Ureter (tissue), 1 donor: Measurements from ENCODE around the gene THSD7B. TPM values are rescaled to one million over a fixed set of nuclear protein-coding genes. Genes with fewer than 3 reads are reported as not detected.
A peak's percentile ranks its signal among the peaks of the same experiment; 100 is the strongest.
"Not testable (repeated sequence)": the region's sequence is repeated elsewhere in the genome, so short reads cannot be mapped to it uniquely, and the experiment has no call there.

Experiments
- DNase-seq: peaks from one replicate; pipeline ENCODE4 v3.0.0-alpha.2; 2020; ENCODE audit warnings: low spot score
- total RNA-seq: library from RNA; stranded (reverse); gene quantifications from one replicate; pipeline ENCODE4 v1.2.4, GENCODE V29; 2023
- donor health status: DM: yes; HTN: yes; CAD: no.

Gene THSD7B, protein sequence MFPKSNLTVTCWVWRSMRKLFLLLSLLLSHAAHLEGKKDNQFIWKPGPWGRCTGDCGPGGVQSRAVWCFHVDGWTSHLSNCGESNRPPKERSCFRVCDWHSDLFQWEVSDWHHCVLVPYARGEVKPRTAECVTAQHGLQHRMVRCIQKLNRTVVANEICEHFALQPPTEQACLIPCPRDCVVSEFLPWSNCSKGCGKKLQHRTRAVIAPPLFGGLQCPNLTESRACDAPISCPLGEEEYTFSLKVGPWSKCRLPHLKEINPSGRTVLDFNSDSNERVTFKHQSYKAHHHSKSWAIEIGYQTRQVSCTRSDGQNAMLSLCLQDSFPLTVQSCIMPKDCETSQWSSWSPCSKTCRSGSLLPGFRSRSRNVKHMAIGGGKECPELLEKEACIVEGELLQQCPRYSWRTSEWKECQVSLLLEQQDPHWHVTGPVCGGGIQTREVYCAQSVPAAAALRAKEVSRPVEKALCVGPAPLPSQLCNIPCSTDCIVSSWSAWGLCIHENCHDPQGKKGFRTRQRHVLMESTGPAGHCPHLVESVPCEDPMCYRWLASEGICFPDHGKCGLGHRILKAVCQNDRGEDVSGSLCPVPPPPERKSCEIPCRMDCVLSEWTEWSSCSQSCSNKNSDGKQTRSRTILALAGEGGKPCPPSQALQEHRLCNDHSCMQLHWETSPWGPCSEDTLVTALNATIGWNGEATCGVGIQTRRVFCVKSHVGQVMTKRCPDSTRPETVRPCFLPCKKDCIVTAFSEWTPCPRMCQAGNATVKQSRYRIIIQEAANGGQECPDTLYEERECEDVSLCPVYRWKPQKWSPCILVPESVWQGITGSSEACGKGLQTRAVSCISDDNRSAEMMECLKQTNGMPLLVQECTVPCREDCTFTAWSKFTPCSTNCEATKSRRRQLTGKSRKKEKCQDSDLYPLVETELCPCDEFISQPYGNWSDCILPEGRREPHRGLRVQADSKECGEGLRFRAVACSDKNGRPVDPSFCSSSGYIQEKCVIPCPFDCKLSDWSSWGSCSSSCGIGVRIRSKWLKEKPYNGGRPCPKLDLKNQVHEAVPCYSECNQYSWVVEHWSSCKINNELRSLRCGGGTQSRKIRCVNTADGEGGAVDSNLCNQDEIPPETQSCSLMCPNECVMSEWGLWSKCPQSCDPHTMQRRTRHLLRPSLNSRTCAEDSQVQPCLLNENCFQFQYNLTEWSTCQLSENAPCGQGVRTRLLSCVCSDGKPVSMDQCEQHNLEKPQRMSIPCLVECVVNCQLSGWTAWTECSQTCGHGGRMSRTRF (N-terminal part only)
- 7.6 TPM for total RNA-seq

- DNase-seq = no peak
Measured at GRCh38 chr2:136765256-136766072, at the start of gene THSD7B. Gene THSD7B (plus strand): TSS chr2:136765545. CDS start chr2:136882179, 116,634 bp downstream.

- no peak for DNase-seq
Measured at GRCh38 chr2:136718273-136718672, 47.1 kb upstream of the THSD7B start.

GRCh38 chr2:136727973-136728699 is 37.2 kb upstream of the THSD7B start:
- DNase-seq = no peak

DNA sequence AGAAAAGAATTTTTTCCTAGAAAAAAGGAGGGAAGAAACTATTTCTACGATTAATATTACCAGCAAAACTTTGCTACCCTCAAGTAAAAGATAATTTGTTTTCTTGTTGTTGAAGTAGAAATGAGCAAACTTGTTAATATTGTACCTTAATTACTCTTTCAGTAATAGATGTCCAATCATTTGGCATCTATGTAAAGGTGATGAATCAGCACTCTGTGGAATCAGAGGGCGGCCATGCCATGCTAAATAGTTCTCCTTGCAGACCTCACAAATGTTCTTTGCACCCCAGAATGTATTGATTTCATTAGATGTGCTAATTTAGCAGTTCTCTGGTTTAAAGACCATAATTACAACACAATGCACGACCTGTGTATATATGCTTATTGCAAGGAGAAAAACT is 29.1 kb upstream of the THSD7B start:
- DNase-seq = no peak

GRCh38 chr2:136738044-136738443 is 27.3 kb upstream of the THSD7B start:
- DNase-seq = no peak

DNA sequence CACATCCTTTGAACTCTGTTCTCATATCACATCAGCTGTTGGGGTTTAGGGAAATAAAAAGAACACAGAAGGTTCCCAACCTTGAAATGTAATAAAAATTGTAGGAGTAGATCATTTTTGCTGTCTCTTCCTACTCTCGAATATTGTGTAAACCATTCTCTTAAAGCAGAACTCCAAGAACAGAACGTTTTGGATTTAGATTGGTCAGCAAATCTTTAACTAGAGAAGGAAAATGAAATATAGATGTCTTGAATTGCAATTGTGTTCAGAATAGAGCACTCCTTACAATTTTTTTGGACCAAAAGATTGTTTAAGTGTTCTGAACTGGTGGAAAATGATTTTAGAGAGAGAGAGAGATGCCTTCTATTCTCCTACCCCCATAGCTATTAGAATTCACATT is 23.9 kb upstream of the THSD7B start:
- DNase-seq = no peak

DNA sequence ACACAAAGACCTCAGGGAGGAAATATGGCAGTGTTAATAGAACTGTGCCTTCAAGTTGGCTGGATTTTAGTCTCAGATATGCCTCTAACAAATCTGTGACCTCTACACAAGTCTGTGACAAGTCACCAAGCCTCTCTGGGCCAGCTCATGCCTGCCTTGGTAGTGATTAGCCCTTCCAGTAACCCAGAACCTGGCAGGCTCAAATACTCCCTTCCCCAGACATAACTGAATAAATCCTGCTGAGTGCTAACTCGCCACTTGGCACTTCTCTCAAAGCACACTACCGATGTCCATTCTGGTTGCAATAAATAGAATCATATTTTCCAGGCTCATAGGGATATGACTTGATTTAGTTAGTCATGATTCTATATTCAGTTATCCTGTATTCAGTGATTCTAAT is 15.3 kb upstream of the THSD7B start:
- no peak for DNase-seq

DNA sequence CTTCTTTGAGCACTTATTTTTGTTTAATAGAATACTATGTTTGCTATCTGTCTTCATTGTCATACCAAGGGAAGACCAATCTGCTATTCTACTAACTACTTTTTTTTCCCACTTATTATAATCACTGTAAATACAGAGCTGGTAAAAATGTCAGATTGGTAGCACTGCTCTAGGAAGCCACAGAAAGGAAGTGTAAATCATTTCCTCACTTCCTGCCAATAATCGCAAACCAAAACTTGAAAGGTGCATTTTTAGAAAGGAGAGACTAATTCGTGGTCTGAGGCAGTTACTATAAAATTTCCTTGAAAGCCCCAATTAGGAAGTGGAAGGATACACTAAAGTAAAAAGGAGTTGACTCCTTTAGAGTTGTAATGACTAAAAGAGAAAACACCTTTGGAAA is 13.9 kb upstream of the THSD7B start:
- no peak for DNase-seq

DNA sequence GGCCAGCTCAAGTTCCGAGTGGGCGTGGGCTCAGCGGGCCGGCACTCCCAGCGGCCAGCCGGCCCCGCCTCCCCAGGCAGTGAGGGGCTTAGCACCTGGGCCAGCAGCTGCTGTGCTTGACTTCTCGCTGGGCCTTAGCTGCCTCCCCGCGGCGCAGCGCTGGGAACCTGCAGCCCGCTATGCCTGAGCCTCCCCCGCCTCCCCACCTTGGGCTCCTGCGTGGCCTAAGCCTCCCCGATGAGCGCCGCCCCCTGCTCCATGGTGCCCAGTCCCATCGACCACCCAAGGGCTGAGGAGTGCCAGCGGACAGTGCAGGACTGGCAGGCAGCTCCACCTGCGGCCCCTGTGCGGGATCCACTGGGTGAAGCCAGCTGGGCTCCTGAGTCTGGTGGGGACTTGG is 6.8 kb upstream of the THSD7B start:
- DNase-seq = not testable (repeated sequence)

GRCh38 chr2:136764452-136765255 is 691 bp upstream of the THSD7B start:
- DNase-seq = peak; percentile 54

DNA sequence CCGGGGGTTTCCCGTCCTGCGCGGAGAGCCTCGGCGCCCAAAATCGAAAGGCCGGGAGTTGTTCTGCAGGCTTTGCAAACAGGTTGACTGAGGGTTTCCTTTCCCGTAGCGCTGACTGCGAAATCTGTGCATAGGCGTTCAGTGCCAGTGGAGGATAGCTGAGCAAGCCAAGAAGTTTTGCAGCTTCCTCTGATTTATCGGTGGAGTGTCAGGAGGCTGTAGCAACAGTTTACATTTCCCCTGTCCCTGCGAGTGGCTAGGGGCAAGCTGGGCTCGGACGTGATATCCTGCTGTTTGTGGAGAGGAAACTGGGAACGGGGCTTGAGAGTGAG is 694 bp downstream of the THSD7B start:
- DNase-seq = peak; percentile 45

- no peak for DNase-seq
Measured at GRCh38 chr2:136767030-136767429, 1.7 kb downstream of the THSD7B start.

GRCh38 chr2:136769871-136770270 is 4.5 kb downstream of the THSD7B start:
- DNase-seq = no peak

GRCh38 chr2:136770384-136770783 is 5.0 kb downstream of the THSD7B start:
- DNase-seq = no peak

- DNase-seq = no peak
Measured at GRCh38 chr2:136777391-136777790, 12.0 kb downstream of the THSD7B start.

- DNase-seq = no peak
Measured at GRCh38 chr2:136783856-136784255, 18.5 kb downstream of the THSD7B start.

GRCh38 chr2:136785215-136785614 is 19.9 kb downstream of the THSD7B start:
- DNase-seq = no peak

DNA sequence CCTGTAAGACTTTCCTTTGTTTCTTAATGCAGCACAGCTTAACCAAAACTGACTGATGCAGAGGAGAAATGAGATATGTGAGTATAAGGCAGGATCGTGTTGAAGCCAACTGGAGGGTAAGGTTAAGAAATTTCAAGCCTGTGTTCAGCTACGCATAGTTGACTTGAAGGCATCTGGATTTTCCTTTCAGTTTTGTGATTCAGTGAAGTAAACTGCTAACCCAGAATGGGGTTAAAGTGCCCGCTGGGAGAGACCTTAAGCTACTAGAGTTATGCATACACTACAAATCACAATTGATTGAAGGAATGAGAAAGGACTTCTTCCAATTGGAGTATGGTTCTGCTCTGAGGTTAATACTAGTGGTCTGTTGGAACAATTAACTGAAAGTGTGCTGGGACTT is 22.6 kb downstream of the THSD7B start:
- no peak for DNase-seq

GRCh38 chr2:136796339-136796738 is 31.0 kb downstream of the THSD7B start:
- DNase-seq = no peak

DNA sequence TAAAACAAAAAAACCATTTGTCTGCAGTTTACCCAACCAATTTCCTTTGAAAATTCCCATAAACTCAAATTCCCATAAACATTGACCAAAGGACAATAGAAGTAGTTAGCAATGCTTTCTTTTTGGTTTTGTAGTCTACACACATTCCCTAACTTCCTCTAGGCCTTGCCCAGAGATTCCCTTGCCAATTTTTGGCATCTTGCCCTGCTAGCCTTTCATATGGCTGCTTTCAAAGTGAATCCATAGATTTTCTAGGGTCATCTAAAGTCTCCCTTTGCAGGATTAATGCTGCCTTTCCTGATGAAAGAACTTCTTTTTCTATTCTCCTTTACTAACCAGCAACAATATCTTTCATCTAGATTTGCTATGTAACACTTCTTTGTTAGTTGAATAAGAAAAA is 33.4 kb downstream of the THSD7B start:
- DNase-seq = no peak
